ENCODE results near the gene HAL. TPM values are rescaled to one million over a fixed set of nuclear protein-coding genes. Genes with fewer than 3 reads are reported as not detected.
A peak's percentile ranks its signal among the peaks of the same experiment; 100 is the strongest.

The HAL gene
- total RNA-seq, result 2.2 TPM

GRCh38 chr12:95996034-95996658, at the start of gene HAL:
HAL (minus strand) TSS chr12:95996344; CDS start chr12:95995910, 434 bp downstream.
- DNase-seq, result no peak

GRCh38 chr12:96045566-96045965, 49.4 kb upstream of the HAL start:
- no peak for DNase-seq

GRCh38 chr12:96044943-96045290, 48.8 kb upstream of the HAL start:
- no peak for DNase-seq

- DNase-seq, result no peak
Observed at GRCh38 chr12:96044017-96044942, 48.1 kb upstream of the HAL start.

- DNase-seq, result no peak
Observed at GRCh38 chr12:96041181-96041580, 45.0 kb upstream of the HAL start.

GRCh38 chr12:96040305-96041133, 44.4 kb upstream of the HAL start:
- no peak for DNase-seq

GRCh38 chr12:96039516-96039915, 43.4 kb upstream of the HAL start:
- DNase-seq, result no peak

GRCh38 chr12:96036765-96037455, 40.8 kb upstream of the HAL start:
- DNase-seq, result no peak

GRCh38 chr12:96035283-96036236, 39.4 kb upstream of the HAL start, which contains the start of gene LTA4H:
LTA4H (minus strand) TSS chr12:96035587; CDS start chr12:96035519, 68 bp downstream.
- DNase-seq, result peak; percentile 94

GRCh38 chr12:96034621-96035282, 38.6 kb upstream of the HAL start:
- DNase-seq, result no peak

GRCh38 chr12:96033549-96034389, 37.6 kb upstream of the HAL start:
- DNase-seq, result no peak

GRCh38 chr12:96029826-96030225, 33.7 kb upstream of the HAL start:
- no peak for DNase-seq

- DNase-seq, result no peak
Observed at GRCh38 chr12:96028538-96028937, 32.4 kb upstream of the HAL start.

- no peak for DNase-seq
Observed at GRCh38 chr12:96026331-96026730, 30.2 kb upstream of the HAL start.

- DNase-seq, result no peak
Observed at GRCh38 chr12:96025518-96025917, 29.4 kb upstream of the HAL start.

GRCh38 chr12:96020314-96021003, 24.3 kb upstream of the HAL start:
- DNase-seq, result no peak

- no peak for DNase-seq
Observed at GRCh38 chr12:96015672-96016071, 19.5 kb upstream of the HAL start.

- DNase-seq, result no peak
Observed at GRCh38 chr12:96014943-96015599, 18.9 kb upstream of the HAL start.
